ENCODE results near the gene CD19.

- TF ChIP-seq POLR2A (IDR thresholded peaks at IDR 0.05): no peak
- no peak for TF ChIP-seq CTCF (IDR thresholded peaks at IDR 0.05)
Measured at GRCh38 chr16:28898266-28898665, 33.5 kb upstream of the CD19 start.
